HFF-Myc (cell line): Measurements from ENCODE around the gene IL3.

Experiments
- DNase-seq: peaks from one replicate; pipeline ENCODE4 v3.0.0-alpha.2; 2011; ENCODE audit warnings: low read depth; ENCODE audit errors: extremely low read depth
- H3K4me3 ChIP-seq: replicated peaks from 2 replicates; pipeline ENCODE4 v1.5.1; 2011; ENCODE audit warnings: low read depth, mild to moderate bottlenecking, control low read depth, low read length
- TF ChIP-seq, protein P1 (sequence below): IDR thresholded peaks from 2 replicates; pipeline ENCODE4 v1.5.1; 2012; ENCODE audit warnings: mild to moderate bottlenecking, low read depth, low read length, control low read depth; ENCODE audit errors: missing control alignments

Gene IL3

GRCh38 chr5:132060501-132061161 is at the start of gene IL3:
Gene IL3 (plus strand): TSS chr5:132060655. CDS start chr5:132060707, 52 bp downstream.
- no peak within 1 kb of the TSS for H3K4me3 ChIP-seq
- no peak for DNase-seq
- TF ChIP-seq, protein P1, sequence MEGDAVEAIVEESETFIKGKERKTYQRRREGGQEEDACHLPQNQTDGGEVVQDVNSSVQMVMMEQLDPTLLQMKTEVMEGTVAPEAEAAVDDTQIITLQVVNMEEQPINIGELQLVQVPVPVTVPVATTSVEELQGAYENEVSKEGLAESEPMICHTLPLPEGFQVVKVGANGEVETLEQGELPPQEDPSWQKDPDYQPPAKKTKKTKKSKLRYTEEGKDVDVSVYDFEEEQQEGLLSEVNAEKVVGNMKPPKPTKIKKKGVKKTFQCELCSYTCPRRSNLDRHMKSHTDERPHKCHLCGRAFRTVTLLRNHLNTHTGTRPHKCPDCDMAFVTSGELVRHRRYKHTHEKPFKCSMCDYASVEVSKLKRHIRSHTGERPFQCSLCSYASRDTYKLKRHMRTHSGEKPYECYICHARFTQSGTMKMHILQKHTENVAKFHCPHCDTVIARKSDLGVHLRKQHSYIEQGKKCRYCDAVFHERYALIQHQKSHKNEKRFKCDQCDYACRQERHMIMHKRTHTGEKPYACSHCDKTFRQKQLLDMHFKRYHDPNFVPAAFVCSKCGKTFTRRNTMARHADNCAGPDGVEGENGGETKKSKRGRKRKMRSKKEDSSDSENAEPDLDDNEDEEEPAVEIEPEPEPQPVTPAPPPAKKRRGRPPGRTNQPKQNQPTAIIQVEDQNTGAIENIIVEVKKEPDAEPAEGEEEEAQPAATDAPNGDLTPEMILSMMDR: no peak

- TF ChIP-seq, protein P1: no peak
- DNase-seq: no peak
- H3K4me3 ChIP-seq: peak overlapping the region; percentile 38; the same call in 1 of the 2 replicates
Measured at GRCh38 chr5:132010989-132011621, 49.4 kb upstream of the IL3 start.

DNA sequence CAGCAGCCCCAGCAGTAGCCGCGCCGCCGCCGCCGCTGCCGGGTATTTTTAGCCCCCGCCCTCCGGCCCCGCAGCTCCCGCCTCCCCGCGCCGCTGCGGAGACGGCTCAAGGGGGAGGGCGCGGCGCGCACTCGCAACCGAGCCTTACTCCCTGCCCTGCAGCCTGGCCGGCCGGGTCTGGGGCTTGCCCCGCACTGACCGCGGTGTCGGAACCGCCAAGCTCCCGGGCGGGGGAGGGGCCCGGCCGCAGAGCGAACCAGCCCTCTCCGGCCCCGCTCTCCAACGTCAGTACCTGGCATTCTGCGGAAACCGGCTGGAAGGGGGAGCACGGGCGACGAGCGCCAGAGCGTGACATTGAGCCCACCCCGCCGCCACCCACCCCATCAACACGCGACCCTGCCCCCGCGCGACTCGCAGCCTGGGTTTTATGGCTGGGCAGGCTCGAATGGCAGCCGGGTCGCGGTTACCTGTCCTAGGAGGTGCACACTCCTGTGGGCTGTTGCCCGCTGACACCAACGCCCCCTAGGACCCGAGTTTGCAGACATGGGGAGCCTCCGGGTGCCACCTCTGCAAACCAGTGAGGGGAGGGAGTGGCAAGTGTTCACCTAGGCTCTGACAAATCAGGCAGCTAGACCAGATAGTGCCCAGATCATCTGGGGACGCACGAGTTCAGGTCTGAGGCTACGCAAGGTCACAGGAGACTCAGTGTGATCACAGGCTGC is 48.7 kb upstream of the IL3 start, which contains the start of gene ACSL6:
Gene ACSL6, minus strand, starts transcription at position 37 of the 722 bp plus-strand sequence. CDS start 105 bp downstream, outside the sequence.
- DNase-seq: no peak
- H3K4me3 ChIP-seq: peak within 1 kb of the TSS; percentile 38
- TF ChIP-seq, protein P1: no peak

DNA sequence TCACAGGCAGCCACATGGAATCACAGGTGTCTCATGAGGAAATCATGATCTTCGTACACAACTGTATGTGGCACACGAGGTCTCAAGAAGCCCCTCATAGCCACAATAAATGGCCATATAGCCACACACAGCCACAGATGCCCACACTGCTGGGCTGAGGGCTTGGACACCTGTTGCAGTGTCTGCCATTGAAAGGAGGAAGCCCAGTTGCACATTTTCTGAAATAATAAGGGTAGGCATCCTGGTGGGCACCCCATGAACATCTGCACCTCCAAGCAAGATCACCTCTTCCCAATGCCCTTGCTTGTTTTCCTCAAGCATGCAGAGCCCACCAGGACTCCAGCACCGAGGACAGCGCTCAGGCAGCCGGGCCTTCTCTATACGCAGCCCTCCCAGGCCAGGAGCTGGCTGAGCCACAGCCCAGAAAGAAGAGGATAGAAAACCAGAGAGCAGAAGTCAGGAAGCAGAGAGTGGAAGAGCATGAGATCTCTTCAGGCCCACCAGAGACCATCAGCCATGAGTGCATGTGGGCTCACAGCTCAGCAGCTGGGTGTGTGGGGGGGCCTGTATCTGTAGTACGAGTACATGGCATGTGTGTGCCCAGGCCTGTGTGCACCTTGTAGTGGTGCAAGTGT is 48.0 kb upstream of the IL3 start:
- TF ChIP-seq, protein P1: no peak
- DNase-seq: peak; percentile 20
- H3K4me3 ChIP-seq: no peak overlapping the region

DNA sequence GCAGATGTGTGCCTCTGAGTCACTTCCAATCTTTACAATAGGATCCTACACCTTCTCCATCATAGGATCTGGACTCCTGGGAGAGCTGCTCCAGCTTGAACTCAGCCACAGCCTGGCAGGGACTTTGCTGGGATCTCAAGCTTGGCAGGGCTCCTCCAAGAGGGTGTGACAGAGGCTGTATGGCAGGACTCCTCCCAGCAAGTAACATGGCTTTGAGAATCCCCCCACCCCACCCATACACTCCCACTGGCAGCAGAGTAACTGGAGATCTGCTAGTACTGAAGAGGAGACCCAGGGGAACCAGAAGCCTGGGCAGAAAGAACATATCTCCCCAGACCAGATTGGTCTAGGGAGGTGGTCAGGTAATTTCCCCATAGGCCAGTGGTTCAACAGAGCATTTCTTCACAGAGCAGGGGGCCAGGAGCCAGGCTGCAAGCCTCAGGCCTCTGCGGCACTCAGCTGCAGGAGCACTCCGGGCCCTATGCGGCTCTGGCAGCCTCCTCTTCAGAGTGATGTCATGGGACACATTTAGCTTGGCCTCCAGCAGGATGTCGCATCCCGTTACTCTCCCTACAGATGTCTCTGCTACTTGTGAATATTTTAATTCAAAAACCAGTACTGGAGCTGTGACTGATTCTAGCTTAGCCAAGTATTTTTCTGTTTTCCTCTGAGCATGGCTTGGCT is 47.3 kb upstream of the IL3 start:
- no peak for DNase-seq
- no peak overlapping the region for H3K4me3 ChIP-seq
- TF ChIP-seq, protein P1: no peak

- TF ChIP-seq, protein P1: no peak
- H3K4me3 ChIP-seq: no peak overlapping the region
- DNase-seq: no peak
Measured at GRCh38 chr5:132013711-132014110, 46.7 kb upstream of the IL3 start.
